Kidney (tissue), 14 donors: ENCODE measurements around the gene TRAPPC6A. TPM values are rescaled to one million over a fixed set of nuclear protein-coding genes. Genes with fewer than 3 reads are reported as not detected.

Experiments used
- DNase-seq, 5 donors: peaks; one replicate each; pipeline ENCODE4 v3.0.0-alpha.2; 2013 to 2020
- FAIRE-seq: peaks from 2 replicates; lab custom pipeline; 2012; peaks lifted over from hg19 to GRCh38; lab: Jason Lieb, UNC
- H3K27ac ChIP-seq, 2 donors: one replicate each; pipeline ENCODE4 v1.7.0; 2013; ENCODE audit warnings: low read depth in 2 of 2, low read length in 2 of 2, inconsistent platforms in 1 of 2
- H3K27me3 ChIP-seq: one replicate; pipeline ENCODE4 v1.7.1; 2013; ENCODE audit warnings: low read length, inconsistent platforms; ENCODE audit not compliant: control insufficient read depth, insufficient read depth
- H3K36me3 ChIP-seq, 3 donors: one replicate each; pipeline versions ENCODE4 v1.7.0 to v1.7.1; 2013; ENCODE audit warnings: low read length in 3 of 3, control low read depth in 1 of 3, inconsistent platforms in 1 of 3; ENCODE audit not compliant: insufficient read depth in 3 of 3, control insufficient read depth in 2 of 3
- H3K4me1 ChIP-seq, 3 donors: one replicate each; pipeline versions ENCODE4 v1.7.0 to v1.7.1; 2013; ENCODE audit warnings: low read length in 3 of 3, inconsistent platforms in 1 of 3, low read depth in 1 of 3; ENCODE audit not compliant: control insufficient read depth in 2 of 3, insufficient read depth in 2 of 3
- H3K4me3 ChIP-seq, 3 donors: one replicate each; pipeline versions ENCODE4 v1.7.0 to v1.8.1; 2013; ENCODE audit warnings: low read length in 3 of 3, control low read depth in 1 of 3, inconsistent platforms in 1 of 3
- H3K9ac ChIP-seq, 3 donors: one replicate each; pipeline versions ENCODE4 v1.7.0 to v1.7.1; 2013; ENCODE audit warnings: low read length in 3 of 3, control low read depth in 1 of 3, inconsistent platforms in 1 of 3
- H3K9me3 ChIP-seq, 3 donors: one replicate each; pipeline versions ENCODE4 v1.7.0 to v1.7.1; 2013; ENCODE audit warnings: low read length in 3 of 3, control low read depth in 1 of 3, inconsistent platforms in 1 of 3; ENCODE audit not compliant: control insufficient read depth in 2 of 3, insufficient read depth in 1 of 3
- intact Hi-C: fragments of 100-400 bp; cut with DNase I; formaldehyde crosslinking; loops from one replicate; pipeline ENCODE4 v1.11.1; 2022
- polyA plus RNA-seq: library from polyadenylated mRNA; stranded (reverse); fragments of 350-450 nt; fragmentation: Illumina TruSeq; extraction: RNeasy Lipid Tissue Mini Kit (QIAGEN cat#74804); gene quantifications from one replicate; pipeline ENCODE4 v1.2.3, GENCODE V29; 2014; ENCODE audit warnings: low read depth, low replicate concordance; ENCODE audit not compliant: insufficient read depth
- total RNA-seq: library from RNA; stranded (reverse); fragmentation: NEBNext Ultra II Directional; extraction: Animal tissue kit (Norgen Biotek cat#: 25700); gene quantifications from one replicate; pipeline ENCODE4 v1.2.1, GENCODE V29; 2021
- TF ChIP-seq, protein P1 (sequence below): IDR thresholded peaks from 3 replicates; pipeline ENCODE4 v1.5.1; 2012; ENCODE audit warnings: mild to moderate bottlenecking, moderate library complexity, borderline replicate concordance; ENCODE audit not compliant: insufficient read depth; ENCODE audit errors: extremely low read depth
- donor health status: control.
- donor health status: control.
- donor health status: control.
- donor health status: control.
- donor health status: control.
- donor health status: DM: yes; HTN: yes; CAD: no.
- donor health status: Normal renal cell carcinoma (clear cell type).

The TRAPPC6A gene
- total and polyA plus RNA-seq, 2 donors from 2014 or later = 37.2 to 123 TPM

DNA sequence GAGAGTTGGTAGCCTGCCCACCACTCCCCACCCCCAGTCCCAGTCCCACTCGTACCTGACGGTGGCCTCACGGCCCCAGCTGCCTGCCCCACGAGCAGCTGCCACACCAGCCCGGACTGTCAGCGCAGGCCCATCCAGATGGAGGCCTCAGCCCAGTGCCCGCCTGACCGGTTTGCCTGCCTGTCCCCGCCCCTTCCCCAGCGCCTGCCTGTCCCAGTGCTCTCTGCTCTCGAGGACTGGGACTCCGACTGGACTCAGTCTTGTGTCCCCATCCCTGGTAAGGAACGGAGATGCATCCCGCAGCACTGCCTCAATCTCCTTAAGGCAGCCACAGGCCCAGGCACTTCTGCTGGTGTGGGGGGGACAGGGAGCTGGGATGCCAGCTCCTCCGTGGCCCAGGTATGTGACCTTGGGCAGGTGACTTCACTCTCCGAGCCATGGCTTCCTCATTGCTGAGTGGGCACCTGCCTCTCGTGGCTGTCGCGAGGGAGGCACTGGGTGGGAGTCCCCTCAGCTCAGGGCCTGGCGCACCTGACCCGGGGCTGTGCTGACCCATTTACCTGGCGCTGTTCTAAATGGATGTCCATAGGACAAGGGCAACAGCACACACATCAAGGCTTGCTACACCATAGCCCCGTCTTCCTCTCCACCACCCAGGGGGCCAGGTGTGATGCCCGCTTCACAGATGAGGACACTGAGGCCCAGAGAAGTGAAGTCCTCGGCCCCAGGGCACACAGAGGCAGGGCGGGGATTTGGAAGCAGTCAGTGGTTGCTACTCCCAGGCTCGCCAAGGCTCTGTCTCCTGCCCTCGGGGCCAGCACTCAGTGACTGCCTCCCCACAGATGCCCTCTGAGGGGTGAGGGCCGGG is 16.9 kb downstream of the TRAPPC6A start, which contains the start of gene NKPD1:
TSS of gene NKPD1 (minus strand) at position 113 of the 868 bp plus-strand sequence. CDS start 832 bp downstream, outside the sequence.
- intact Hi-C loops = no loop called here
- Histone ChIP-seq H3K9me3 (no peaks in the 10 kb centered on the region), H3K4me1 (peaks cover 0 to 2% (median 0%) of the 10 kb centered on the region in 3 donors), H3K27ac (no peak within 1 kb of the TSS), H3K4me3 (no peak within 1 kb of the TSS), H3K27me3 (no peaks in the 10 kb centered on the region), H3K36me3 (no peaks in the 10 kb centered on the region), H3K9ac (no peak within 1 kb of the TSS)
- no peak for FAIRE-seq
- DNase-seq = peak; percentile 37 to 83 (median 57)
- TF ChIP-seq, protein P1, sequence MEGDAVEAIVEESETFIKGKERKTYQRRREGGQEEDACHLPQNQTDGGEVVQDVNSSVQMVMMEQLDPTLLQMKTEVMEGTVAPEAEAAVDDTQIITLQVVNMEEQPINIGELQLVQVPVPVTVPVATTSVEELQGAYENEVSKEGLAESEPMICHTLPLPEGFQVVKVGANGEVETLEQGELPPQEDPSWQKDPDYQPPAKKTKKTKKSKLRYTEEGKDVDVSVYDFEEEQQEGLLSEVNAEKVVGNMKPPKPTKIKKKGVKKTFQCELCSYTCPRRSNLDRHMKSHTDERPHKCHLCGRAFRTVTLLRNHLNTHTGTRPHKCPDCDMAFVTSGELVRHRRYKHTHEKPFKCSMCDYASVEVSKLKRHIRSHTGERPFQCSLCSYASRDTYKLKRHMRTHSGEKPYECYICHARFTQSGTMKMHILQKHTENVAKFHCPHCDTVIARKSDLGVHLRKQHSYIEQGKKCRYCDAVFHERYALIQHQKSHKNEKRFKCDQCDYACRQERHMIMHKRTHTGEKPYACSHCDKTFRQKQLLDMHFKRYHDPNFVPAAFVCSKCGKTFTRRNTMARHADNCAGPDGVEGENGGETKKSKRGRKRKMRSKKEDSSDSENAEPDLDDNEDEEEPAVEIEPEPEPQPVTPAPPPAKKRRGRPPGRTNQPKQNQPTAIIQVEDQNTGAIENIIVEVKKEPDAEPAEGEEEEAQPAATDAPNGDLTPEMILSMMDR = no peak

DNA sequence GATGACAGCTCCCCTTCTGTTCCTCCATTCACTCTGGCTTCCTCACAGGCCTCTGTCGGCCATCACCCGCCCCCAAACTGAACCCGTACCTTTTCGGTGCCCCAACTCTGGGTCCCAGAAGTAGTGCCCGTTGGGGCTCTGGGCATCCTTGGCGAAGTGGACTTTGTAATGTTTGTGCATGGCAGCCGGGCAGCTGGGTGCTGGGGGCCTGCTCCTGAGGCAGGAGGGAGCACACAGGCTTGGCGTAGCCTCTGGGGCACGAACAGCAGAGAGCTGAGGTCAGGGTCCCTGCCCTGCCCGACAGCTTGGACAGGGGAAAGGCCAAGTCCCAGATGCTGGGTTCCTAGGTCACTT is 18.1 kb downstream of the TRAPPC6A start:
- no peak overlapping the region for H3K9ac ChIP-seq
- H3K36me3 ChIP-seq = no peaks in the 10 kb centered on the region
- no peaks in the 10 kb centered on the region for H3K27me3 ChIP-seq
- intact Hi-C loops = no loop called here
- DNase-seq (no peak), FAIRE-seq (no peak)
- no peak overlapping the region for H3K4me3 ChIP-seq
- peaks cover 0 to 2% (median 0%) of the 10 kb centered on the region in 3 donors for H3K4me1 ChIP-seq
- no peaks in the 10 kb centered on the region for H3K9me3 ChIP-seq
- no peak overlapping the region for H3K27ac ChIP-seq
- TF ChIP-seq, protein P1 = no peak

DNA sequence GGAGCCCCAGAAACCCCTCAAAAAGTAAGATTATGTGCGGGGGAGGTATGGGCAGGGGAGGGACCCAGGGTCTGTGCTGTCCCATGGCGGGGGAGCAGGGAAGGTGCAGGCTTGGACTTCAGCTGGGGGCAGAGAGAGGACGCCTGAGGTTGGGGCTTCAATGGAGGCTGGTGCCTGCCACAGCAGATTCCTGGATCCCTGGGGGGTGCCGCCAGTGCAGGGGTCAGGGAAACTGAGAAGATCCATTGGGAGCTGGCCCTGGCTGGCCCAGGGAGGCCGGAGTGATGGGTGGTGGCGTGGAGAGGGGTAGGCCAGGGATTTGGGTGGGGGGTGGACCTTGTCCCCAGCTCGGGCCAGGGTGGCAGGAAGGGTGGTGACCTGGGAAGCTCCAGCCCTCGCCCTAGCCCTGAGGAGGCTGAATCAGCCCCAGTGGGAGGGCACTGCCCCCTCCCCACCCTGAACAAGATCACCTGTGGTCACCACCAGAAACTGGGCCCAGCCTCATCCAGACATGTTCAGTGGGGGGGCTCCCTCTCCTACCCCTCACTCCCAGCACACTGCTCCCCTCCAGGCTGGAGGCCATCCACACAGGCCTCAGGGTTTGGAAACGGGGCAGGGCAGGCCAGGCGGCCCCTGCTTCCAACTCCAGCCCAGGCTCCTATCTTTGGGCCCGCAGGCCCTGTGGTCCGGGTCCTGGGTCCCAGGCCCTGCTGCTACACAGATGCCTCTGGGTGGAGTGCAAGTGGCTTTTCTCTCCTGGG is 18.6 kb downstream of the TRAPPC6A start:
- DNase-seq (no peak), FAIRE-seq (no peak)
- intact Hi-C loops = no loop called here
- Histone ChIP-seq H3K27ac (no peak overlapping the region), H3K9me3 (no peaks in the 10 kb centered on the region), H3K4me3 (no peak overlapping the region), H3K36me3 (no peaks in the 10 kb centered on the region), H3K27me3 (peaks cover 2% of the 10 kb centered on the region), H3K9ac (no peak overlapping the region), H3K4me1 (peaks cover 0 to 2% (median 0%) of the 10 kb centered on the region in 3 donors)
- TF ChIP-seq, protein P1 = no peak
